Measurements from ENCODE around the gene CTNNA1.

GRCh38 chr5:138920181-138920580 is 167.0 kb downstream of the CTNNA1 start:
- TF ChIP-seq EZH2phosphoT487 (IDR thresholded peaks at IDR 0.05; ENCODE audit: borderline replicate concordance): no peak
- no peak for TF ChIP-seq CTCF (conservative IDR thresholded peaks at IDR 0.05; ENCODE audit: low read length)
